Measurements from ENCODE around the gene ADAMTS2. TPM values are rescaled to one million over a fixed set of nuclear protein-coding genes. Genes with fewer than 3 reads are reported as not detected.
A peak's percentile ranks its signal among the peaks of the same experiment; 100 is the strongest.

Gene ADAMTS2
- total and polyA plus RNA-seq, 2 of the 4 experiments (the other 2 are of a cell fraction) = 19.0 to 58.8 TPM

DNA sequence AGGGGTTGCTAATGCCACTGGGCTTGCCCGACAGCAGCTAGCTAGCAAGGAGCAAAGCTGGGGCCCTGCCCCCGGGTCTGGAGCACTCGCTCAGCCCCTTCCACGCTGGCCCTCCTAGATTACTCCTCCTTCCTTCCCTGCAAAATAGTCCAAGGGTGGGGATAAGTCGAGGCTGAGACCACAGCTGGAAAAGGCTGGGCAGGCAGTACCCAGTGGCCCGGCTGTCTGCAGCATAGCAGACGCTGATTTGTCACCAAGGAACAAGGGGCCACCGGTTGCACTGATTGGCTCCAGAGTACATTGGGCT lies 73.9 kb downstream of the ADAMTS2 start:
- no TSS peak for BruUV-seq (replicated peaks)
- Histone ChIP-seq H3K27ac (ENCODE audit: insufficient read depth, low read length) (peak overlapping the region; percentile 93), H2BK20ac (ENCODE audit: low read depth, low read length) (peak overlapping the region; percentile 86), H3K4me2 (ENCODE audit: low read depth, low read length) (no peak overlapping the region), H3K79me1 (ENCODE audit: low read depth in 1 of 2, low read length in 2 of 2) (peaks cover 36 to 95% of the 10 kb centered on the region in 2 experiments), H3K9ac (ENCODE audit: low read depth, low read length) (peak overlapping the region; percentile 30; the same call in 1 of the 2 replicates), H3K18ac (ENCODE audit: low read depth, low read length) (peak overlapping the region; percentile 69), H2BK5ac (ENCODE audit: low read depth, low read length, poor library complexity, severe bottlenecking) (peak overlapping the region; percentile 84), H2AK9ac (replicated peaks; ENCODE audit: low read depth, low read length, poor library complexity) (peak overlapping the region; percentile 80), H3K4ac (ENCODE audit: low read depth, low read length) (peak overlapping the region; percentile 97), H3K9me1 (ENCODE audit: insufficient read depth, low read length) (peaks cover 65% of the 10 kb centered on the region), H3K23ac (ENCODE audit: low read depth, low read length) (peak overlapping the region; percentile 48), H4K20me1 (ENCODE audit: insufficient read depth, low read length) (no peaks in the 10 kb centered on the region), H3K4me1 (ENCODE audit: control insufficient read depth, insufficient read depth, low read length) (peaks cover 76% of the 10 kb centered on the region), H3K27me3 (ENCODE audit: control insufficient read depth, insufficient read depth, low read length) (no peaks in the 10 kb centered on the region), H2BK120ac (ENCODE audit: low read depth, low read length) (peak overlapping the region; percentile 97), H2AFZ (replicated peaks; ENCODE audit: low read length, poor library complexity) (peak overlapping the region; percentile 64), H3K14ac (replicated peaks; ENCODE audit: low read depth, low read length) (peak overlapping the region; percentile 93), H4K91ac (ENCODE audit: insufficient read depth, low read depth, low read length) (peak overlapping the region; percentile 96), H3K9me3 (ENCODE audit: control insufficient read depth, insufficient read depth, low read length) (no peaks in the 10 kb centered on the region), H3K36me3 (ENCODE audit: control insufficient read depth, insufficient read depth, low read length) (peaks cover 6% of the 10 kb centered on the region; the same call in 1 of the 2 replicates), H3K56ac (ENCODE audit: extremely low read depth, insufficient read depth, low read length) (peak overlapping the region; percentile 46; the same call in 1 of the 2 replicates), H2AK5ac (ENCODE audit: low read depth, low read length) (peak overlapping the region; percentile 98), H4K8ac (ENCODE audit: low read depth in 2 of 2, low read length in 2 of 2) (peak overlapping the region; percentile 92), H4K5ac (ENCODE audit: low read depth, low read length) (peak overlapping the region; percentile 91), H3K4me3 (ENCODE audit: insufficient read depth, low read depth, low read length) (no peak overlapping the region), H2BK15ac (ENCODE audit: low read depth, low read length) (peak overlapping the region; percentile 94; the same call in 2 of the 3 replicates)
- in situ Hi-C loops (cut with MboI; ENCODE audit: low sequenced_read_pairs) (no loop called here), dilution Hi-C loops (cut with HindIII; ENCODE audit: low sequenced_read_pairs, unreplicated experiment) (no loop called here), intact Hi-C loops (cut with micrococcal nuclease) (no loop called here)
- TF ChIP-seq, protein P1, sequence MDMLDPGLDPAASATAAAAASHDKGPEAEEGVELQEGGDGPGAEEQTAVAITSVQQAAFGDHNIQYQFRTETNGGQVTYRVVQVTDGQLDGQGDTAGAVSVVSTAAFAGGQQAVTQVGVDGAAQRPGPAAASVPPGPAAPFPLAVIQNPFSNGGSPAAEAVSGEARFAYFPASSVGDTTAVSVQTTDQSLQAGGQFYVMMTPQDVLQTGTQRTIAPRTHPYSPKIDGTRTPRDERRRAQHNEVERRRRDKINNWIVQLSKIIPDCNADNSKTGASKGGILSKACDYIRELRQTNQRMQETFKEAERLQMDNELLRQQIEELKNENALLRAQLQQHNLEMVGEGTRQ (IDR thresholded peaks at IDR 0.05; ENCODE audit: low read depth, low read length) = no peak
- DNase-seq (no peak), ATAC-seq (ENCODE audit: low read depth) (no peak)
- POLR2A ChIA-PET (ENCODE audit: unreplicated experiment) = no interaction called here
- 79% methylated on average over 3 of the region's 8 CpGs; no CpG with 5 or more reads in 1 of the 2 experiments for WGBS, 2 experiments (ENCODE audit: extremely low coverage in 2 of 2, insufficient read length in 1 of 2)
- CTCF ChIA-PET = no interaction called here
